Limb (tissue), 2 donors: ENCODE results near the gene KDM4B.

ENCODE experiments used
- DNase-seq, 2 donors: peaks; one replicate each; pipeline ENCODE4 v3.0.0-alpha.2; 2016; ENCODE audit errors: extremely low spot score in 2 of 2

The KDM4B gene

DNA sequence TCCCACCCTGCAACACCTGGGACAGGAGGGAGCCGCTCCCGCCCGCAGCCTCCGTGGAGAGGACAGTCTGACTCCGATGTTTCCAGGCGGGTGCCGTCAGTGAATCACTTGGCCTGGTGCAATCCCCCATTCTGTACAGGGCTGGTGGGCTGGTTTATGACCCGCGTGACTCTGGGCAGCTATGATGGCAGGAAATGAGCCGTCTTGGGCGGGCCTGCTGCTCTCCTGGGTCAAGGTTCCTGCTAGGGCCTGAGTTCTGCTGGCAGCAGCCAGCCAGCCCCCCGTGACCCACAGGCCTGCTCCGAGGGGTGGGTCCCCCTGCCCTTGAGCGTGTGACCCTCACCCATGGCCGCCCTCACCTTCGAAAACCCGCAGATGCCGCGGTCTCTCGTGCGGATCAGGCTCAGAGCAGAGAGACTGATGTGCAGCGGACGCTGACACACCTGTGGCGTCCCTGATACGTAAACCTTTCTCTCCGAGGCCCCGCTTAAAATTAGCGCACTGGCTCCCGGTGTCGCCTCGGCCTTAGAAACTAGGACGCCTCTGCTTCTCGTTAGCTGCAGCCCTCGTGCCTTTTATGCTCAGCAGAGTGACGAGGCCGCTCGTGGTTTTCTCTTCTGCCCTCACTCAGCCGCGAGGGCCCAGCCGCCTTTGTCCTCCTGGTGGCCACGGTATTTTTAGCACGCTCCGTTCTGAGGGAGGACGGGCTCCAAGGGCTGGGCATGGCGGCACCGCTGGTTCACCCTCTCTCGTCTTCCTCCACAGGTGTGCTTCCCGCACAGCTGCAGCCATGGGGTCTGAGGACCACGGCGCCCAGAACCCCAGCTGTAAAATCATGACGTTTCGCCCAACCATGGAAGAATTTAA, 63.4 kb downstream of the KDM4B start:
- DNase-seq = no peak

DNA sequence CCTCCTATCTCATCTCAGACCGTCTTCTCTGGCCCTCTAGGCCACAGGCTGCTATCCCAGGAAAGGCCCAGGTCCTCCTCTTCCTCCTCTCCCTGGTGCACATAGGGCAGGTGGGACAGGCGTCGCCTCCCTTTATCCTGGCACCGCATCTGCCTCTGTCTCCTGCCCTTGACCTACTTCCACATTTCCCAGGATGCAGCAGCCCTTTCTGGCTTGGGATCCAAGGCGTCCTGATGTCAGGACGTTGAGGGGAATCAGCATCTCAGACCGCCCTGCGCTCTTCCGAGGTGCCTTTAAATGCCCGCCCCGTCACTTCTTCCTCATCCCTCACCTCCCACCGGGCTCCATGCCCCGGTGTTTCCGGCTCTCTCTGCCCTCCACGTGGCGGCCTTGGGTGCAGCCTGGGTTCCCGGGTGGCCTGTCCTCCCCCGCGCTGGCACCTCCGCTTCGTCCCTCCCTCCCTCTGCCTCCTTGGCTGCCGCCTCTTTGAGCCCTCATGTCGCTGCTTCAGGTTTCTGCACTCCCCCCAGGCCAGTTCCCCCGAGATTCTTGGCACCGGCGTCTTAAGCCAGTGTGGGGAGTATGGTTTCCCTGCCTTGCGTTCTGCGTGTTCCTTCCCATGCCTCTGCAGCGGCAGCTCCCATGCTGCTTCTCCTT, 66.3 kb downstream of the KDM4B start:
- no peak for DNase-seq

DNA sequence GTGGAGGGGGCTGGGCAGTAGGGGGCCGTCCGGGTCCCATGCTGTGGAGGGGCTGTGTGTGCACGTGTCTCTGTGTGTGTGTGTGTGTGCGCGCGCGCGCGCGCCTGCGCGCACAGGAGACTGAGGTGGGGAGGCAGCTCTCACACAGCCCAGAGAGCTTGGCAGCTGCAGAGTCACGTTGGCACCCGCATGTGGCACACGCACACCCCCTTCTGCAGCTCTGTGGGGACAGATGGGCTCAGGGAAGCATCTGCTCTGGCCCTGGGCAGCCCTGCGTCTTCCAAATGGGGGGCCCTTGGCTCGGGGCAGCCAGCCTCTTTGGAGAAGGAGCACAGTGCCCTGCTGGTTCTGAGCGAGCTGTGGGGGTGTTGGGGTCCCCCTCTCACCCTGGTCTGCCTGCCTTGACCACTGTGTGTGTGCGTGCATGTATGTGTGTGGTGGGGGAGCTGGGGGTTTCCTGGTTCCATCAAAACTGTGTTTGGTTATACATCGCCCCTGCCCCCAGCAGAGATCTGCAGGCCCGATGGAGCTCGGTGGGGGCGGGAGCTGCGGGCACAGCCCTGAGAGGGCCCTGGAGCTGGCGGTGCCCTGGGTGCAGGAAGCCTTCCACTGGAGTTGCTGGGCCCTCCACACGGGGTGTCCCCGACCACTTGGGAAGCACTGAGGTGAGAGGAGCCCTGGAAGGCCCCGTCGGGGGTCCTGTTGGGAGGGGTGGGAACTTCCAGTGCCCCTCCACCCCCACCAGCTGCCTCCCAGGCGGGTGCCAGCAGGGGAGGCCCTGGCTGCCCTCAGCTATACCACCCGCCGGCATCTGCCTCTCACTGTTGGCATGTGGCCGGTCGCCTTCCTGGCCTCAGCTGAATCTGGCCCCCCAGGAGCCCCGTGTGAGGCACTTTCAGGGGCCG, 67.1 kb downstream of the KDM4B start:
- no peak for DNase-seq

DNA sequence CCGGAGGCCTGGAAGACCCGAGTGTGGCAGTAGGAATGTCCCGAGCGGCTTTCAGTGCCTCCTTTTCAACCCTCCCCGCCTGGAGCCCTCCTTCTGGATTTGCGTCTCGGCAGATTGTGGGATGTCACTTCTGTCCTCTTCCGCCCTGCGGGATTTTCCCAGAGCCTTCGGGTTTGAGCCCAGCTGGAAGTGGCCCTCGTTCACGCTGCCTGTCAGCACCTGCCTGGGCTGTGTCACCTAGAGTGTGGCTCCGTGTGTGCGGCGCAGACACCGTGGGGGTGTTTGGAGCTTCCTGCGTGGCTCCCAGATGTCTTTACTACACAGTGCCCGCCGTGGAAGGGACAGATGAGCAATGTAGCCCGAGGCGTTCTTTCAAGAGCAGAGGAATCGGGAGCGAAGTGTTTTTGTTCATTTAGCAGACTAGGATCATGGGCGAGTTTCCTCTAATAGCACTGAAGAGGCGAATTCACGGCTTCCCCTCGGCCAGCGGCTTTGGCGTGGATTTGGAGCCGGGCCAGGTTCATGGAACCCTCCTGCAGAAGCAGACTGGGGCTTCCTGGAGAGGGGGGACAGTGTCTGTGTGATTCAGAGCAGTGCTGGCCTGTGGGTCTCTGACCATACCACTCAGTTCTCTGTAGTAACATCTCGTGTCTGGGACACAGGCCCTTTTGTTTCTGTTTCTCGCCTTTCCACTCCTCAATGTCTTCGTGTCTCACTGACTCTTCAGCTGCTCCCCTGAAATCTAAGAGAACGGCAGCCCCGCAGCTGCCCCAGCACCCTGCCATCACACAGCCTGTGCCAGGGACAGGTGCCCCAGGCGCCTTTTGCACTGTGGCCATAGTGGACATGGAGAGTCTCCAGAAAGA, 68.0 kb downstream of the KDM4B start:
- DNase-seq = peak in 1 of 2 donors; percentile 68

DNA sequence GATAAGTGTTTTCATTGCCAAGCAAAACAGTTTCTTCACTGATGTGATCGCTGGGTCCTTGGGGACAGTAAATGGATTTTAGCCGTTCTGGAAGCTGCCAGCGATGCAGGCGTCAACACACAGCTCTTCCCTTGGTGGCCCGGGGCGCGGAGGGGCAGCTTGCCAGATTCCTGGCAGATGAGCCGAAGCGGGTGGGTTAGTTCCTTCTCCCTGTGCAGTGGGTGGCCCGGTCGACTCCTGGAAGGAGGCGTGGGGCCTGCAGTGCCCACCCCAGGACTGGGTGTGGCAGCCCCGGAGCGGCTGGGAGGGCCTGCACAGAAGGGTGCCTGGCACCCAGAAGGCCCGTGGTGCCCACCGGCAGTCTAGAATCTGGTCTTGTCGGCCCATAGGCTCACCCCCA, 69.0 kb downstream of the KDM4B start:
- DNase-seq = peak in 1 of 2 donors; percentile 70

DNA sequence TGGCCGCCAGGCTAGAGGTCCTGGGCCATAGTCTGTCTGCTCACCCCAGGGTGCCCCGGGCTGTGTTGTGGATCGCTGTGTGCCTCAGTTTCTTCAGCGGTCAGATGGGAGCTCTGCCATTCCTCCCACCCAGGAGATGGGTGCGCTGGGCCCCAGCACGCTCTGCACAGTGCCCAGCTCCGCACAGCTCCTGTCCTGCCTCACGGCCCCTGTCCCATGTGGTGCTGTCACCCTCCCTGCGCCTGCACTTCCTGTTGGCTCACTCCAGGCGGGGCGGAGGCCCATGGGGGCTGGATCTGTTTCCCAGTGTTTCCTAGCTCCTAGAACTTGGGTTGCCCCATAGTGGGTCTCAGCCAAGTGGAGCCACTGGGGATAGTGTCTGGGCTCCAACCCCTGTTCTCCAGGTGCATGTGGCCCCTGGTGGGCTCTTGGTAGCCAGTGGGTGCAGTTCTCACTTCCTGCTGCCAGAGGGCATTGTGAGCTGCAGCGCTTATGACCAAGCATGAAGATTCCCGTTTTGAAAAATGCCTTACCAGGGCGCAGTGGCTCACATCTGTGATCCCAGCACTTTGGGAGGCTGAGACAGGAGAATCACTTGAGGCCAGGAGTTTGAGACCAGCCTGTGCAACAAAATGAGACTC, 69.8 kb downstream of the KDM4B start:
- no peak for DNase-seq

DNA sequence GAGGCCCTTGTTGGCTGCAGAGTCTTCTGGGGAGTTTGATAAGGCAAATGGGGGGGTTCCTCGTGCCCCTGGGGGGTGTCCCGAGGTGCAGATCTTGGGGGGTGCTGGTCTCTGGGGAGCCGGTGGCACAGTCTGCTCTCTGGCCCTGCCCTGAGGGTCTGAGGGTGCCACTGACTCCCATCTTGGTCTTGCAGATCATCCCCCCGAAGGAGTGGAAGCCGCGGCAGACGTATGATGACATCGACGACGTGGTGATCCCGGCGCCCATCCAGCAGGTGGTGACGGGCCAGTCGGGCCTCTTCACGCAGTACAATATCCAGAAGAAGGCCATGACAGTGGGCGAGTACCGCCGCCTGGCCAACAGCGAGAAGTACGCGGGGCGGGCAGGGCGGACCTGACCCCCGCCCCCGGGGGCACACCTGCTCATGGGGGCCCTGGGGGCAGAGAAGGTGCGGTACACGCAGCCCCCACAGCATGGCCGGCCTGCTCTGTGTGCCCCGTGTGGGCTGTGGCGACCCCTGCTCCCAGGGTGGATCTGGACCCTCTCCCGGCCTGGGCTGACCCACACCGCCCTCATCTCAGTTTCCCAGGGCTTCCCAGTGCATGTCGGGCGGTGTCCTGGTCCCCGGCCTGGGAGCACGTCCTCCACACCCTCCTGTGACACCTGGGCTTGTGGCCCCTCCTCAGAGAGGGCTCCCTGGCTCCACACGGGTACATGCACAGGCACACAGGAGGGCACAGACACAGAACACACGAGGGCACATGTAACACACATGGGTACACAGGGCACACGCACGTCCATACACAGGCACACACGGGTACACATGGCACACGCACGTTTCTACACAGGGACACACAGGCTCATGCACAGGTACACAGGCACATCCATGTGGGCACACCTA, 71.0 kb downstream of the KDM4B start:
- DNase-seq = no peak

DNA sequence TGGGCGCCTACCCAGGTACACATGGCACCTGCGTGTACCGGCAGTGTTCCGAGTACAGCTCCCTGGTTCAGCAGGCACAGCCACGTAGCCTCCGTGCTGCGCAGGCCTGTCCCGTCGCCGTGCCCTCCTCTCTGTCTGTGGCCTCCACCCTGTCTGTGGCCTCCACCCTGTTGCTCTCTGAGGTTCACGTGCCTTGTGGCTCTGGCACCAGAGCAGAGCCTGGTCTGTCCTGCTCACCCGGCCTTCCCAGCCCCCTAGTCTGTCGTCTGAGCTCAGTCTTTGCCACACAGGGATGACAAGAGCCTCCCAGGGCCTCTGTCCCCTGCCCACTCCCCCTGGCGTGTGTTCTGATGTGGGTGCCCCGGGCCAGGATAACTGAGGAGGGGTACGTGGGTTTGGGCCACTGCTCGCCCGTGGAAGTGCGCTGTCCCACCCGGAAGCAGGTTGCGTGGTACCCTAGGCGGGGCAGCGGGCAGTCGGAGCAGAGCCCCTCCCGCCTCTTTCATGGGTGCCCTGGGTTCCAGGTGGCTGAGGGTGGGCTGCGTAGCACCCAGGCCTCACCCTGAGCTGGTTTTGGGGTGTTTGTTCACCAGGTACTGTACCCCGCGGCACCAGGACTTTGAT, 71.7 kb downstream of the KDM4B start:
- DNase-seq = no peak

DNA sequence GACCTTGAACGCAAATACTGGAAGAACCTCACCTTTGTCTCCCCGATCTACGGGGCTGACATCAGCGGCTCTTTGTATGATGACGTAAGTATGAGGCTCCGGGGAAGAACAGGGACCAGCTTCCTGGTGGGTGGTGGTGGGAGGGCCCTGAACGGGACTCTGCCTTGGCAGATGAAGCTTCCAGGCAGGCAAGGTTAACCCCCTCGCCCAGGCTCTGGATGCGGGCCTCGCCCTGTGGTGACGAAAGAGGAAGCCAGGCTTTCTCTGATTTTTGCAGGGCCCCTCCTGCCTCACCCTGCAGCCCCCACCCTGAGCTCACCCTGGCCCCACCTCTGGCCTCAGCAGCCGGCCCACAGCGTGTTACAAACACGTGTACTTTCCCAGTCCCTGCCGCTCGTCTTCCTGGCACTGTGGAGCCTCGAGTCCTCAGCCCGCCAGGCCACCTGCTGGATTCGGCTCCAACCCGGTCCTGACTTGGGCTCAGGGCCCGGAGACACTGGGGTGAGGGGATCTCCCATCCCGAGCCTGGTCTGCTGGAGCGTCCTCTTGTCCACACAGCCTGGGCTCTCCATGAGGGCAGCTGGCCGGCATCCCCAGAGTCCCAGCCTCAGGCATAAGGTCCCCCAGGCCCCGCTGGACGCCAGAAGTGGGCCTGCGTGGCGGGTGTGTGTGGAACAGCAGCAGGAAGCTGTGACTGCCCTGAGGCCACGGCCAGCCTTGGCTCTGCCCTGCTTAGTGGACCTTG, 72.4 kb downstream of the KDM4B start:
- DNase-seq = no peak

DNA sequence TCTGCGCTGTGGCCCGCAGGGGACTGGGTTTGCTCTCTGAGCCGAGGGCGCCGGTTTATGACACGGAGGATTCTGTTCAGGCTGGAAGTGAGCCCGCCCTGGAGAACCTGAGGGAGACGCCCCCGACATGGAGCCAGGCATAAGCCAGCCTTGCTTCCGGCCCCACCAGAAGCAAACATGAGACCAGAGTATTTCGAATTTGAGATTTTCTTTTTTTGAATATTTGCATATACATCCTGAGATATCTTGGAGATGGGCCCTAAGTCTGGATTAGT, 72.9 kb downstream of the KDM4B start:
- no peak for DNase-seq

DNA sequence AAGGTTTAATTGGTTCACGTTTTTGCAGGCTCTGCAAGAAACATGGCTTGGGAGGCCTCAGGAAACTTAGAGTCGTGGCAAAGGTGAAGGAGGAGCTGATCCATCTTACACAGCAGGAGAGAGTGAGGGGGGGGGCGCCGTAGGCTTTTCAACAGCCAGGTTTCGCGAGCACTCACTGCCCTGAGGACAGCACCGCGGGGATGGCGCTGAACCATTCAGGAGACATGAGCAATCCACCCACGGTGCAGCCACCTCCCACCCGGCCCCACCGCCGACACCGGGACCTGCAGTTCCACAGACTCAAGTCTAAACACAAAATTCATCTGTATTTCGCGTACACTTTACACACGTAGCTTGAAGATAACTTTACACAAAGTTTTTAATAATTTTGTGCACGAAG, 73.6 kb downstream of the KDM4B start:
- DNase-seq = no peak

DNA sequence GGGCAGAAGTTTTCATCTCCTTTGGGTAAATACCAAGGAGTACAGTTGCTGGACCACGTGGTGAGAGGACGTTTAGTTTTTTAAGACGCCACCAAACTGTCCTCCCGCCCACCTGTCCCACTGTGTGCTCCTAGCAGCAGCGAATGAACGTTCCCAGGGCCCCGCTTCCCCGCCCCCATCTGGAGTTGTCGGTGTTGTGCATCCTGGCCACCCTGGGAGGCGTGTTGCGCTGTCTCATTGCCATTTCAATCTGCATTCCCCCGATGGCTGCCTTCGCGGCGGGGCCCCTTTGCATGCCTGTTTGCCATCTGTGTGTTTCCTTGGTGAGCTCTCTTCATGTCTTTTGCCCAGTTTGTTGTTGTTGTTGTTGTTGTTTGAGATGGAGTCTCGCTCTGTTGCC, 76.1 kb downstream of the KDM4B start:
- no peak for DNase-seq

DNA sequence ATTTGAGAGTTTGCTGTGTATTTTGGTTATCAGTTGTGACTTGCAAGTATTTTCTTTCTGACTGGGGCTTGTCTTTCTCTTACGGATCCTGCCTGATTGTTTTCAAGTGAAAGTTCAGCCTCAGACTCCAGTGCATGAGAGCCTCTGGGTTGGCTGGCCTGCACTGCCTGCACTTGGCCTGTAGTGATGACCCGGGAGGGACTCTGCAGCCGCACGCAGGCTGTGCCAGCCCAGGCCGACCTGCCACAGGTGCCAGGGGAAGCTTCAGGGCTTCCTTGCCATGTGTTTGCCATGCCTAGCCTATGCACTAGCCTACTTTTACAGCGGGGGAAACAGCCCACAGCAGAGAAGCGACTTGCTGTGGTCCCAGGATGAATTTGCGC, 77.0 kb downstream of the KDM4B start:
- no peak for DNase-seq

DNA sequence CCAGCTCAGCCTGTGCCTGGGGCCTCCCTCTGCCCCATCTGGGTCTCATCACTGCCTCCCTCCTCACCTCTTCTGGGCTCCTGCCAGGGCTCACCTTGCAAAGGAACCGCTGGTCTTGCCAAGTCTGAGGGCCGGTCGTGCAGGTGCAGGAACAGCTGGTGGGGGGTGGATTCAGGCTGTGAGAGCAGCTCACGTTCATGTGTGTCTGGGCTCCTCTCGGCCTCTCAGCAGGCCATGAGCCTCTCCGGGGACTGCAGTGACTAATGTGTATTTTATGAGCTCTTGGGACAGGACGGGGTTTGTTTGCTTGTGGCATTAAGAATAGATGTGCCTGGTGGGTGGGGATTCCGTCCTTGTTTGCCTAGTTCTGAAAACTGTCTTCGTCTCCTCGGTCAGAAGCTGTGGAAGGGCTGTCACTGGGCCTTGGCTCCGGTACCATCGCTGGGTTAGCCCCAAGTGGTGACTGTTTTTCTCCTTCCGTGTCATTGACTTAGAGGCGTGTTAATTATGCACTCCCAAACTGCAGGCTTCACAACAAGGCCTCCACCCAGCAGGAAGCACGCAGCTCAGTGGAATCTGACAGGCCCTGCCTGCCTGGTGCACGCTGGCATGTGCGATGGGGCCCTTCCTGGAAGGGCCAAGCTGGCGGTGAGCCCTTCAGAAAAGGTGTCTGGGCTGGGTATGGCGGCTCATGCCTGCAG, 77.6 kb downstream of the KDM4B start:
- DNase-seq = no peak

DNA sequence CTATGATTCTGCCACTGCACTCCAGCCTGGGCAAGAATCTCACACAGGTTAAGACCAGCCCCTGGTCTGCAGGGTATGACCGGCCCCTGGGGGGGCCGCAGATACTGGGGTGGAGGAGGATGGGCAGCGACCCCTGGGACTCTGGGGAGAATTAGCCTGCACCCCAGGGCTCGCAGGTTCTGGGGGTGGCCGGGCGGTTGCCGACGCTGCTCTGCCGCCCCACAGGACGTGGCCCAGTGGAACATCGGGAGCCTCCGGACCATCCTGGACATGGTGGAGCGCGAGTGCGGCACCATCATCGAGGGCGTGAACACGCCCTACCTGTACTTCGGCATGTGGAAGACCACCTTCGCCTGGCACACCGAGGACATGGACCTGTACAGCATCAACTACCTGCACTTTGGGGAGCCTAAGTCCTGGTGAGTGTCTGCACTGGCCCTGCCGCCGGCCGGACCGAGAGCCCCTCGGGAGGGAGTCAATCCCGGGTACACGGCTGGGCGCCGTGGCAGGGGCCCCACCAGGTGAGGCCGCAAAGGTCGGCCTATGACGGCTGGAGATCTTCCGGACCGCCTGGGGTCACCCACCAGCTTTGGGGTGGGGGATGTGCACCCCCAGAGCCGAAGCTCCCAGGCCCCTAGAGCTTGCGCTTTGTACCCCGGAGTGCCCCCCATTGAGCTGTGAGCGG, 78.5 kb downstream of the KDM4B start:
- no peak for DNase-seq

DNA sequence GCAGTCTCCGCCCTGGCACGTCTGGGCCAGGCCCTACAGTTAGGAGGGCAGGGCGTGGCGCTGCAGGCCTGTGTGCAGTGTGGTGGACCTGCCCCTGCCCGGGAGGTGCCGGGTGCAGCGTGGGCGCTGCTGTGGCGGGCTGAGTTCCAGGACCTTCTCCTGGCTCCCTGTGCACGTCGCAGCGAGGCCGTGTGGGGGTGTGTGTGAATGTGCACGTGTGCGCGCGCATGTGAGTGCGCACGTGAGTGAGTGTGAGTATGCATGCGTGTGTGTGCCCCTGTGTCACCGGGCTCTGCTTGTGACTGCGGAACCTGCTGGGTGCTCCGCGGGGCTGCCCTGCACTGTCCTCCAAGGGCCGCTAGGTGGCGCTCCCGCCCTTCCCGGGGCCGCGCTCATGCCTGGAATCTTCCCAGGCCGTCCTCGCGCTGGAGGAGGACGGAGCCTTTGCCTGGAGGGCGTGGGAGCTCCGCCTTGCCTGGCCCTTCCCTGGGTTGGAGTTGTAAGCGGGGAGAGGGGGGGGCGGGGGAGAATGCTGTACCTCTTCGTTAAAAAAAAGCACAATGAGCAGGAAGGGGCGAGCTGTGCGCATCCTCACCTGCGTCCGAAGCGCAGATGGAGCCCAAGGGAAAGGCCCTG, 79.3 kb downstream of the KDM4B start:
- DNase-seq = peak; percentile 84 to 91
